GM12878 (cell line): ENCODE data around the gene KRTAP19-4. TPM values are rescaled to one million over a fixed set of nuclear protein-coding genes. Genes with fewer than 3 reads are reported as not detected.

ENCODE experiments used
- ATAC-seq: fragments of 200-7000 bp; cut with Tn5 transposase; 3 replicates; pipeline ENCODE4 v1.9.1; 2020; ENCODE audit warnings: mild to moderate bottlenecking, moderate library complexity
- BruUV-seq: library from RNA; stranded (reverse); fragments of 400-500 nt; replicated peaks from 2 replicates; lab custom pipeline; 2021; lab: Mats Ljungman, UMichigan
- CTCF ChIA-PET: fragments of 300-600 bp; sonication (Branson Sonifier 250); formaldehyde crosslinking; extraction: SDS; loops from one replicate; lab custom pipeline; 2021; ENCODE audit warnings: inconsistent platforms; lab: Yijun Ruan, JAX
- POLR2A ChIA-PET: fragments of 350-600 bp; formaldehyde crosslinking; extraction: SDS; loops from one replicate; lab custom pipeline; 2021; ENCODE audit warnings: inconsistent platforms; lab: Charles Lee
- RAD21 ChIA-PET: fragments of 300-600 bp; sonication (Branson Sonifier 250); formaldehyde crosslinking; loops from one replicate; lab custom pipeline; 2023; ENCODE audit warnings: antibody characterized with exemption; ENCODE audit not compliant: unreplicated experiment; lab: Charles Lee
- SMC1A ChIA-PET: fragments of 300-600 bp; sonication (Branson Sonifier 250); formaldehyde crosslinking; loops from one replicate; lab custom pipeline; 2023; ENCODE audit not compliant: unreplicated experiment, uncharacterized antibody; lab: Charles Lee
- DNase-seq: peaks from one replicate; pipeline ENCODE4 v3.0.0-alpha.2; 2011; ENCODE audit warnings: low read depth, low spot score
- FAIRE-seq: peaks from 3 replicates; lab custom pipeline; 2011; peaks lifted over from hg19 to GRCh38; lab: Jason Lieb, UNC
- H2AFZ ChIP-seq: 2 replicates; pipeline ENCODE4 v1.6.0; 2011; ENCODE audit warnings: low read depth, low read length, control low read depth; ENCODE audit not compliant: control insufficient read depth
- H3K27ac ChIP-seq: 2 replicates; pipeline ENCODE4 v1.5.1; 2011; ENCODE audit warnings: control low read depth; ENCODE audit not compliant: control insufficient read depth, insufficient read depth
- H3K27me3 ChIP-seq, 2 experiments: replicated peaks in 1 of 2; 2 replicates each; pipeline versions ENCODE4 v1.6.0 to v1.6.1; 2011; ENCODE audit warnings: low read length in 1 of 2; ENCODE audit not compliant: control insufficient read depth in 2 of 2, insufficient read depth in 2 of 2
- H3K36me3 ChIP-seq, 2 experiments: 2 replicates each; pipeline ENCODE4 v1.5.1; 2011; ENCODE audit warnings: low read length in 1 of 2; ENCODE audit not compliant: control insufficient read depth in 2 of 2, insufficient read depth in 2 of 2
- H3K4me1 ChIP-seq: 2 replicates; pipeline ENCODE4 v1.6.1; 2011; ENCODE audit warnings: mild to moderate bottlenecking, low read length, moderate library complexity, mixed read lengths; ENCODE audit not compliant: control insufficient read depth, insufficient read depth
- H3K4me2 ChIP-seq: 2 replicates; pipeline ENCODE4 v1.6.0; 2011; ENCODE audit warnings: control low read depth; ENCODE audit not compliant: control insufficient read depth, insufficient read depth
- H3K4me3 ChIP-seq: fragments of 200-600 bp; sonication (generic); 2 replicates; pipeline ENCODE4 v1.5.1; 2016
- H3K79me2 ChIP-seq: 2 replicates; pipeline ENCODE4 v1.6.0; 2011; ENCODE audit warnings: low read length; ENCODE audit not compliant: control insufficient read depth, insufficient read depth
- H3K9ac ChIP-seq: 2 replicates; pipeline ENCODE4 v1.8.0; 2011; ENCODE audit warnings: low read length, control low read depth, mixed read lengths; ENCODE audit not compliant: control insufficient read depth, insufficient read depth
- H3K9me3 ChIP-seq: replicated peaks from 3 replicates; pipeline ENCODE4 v1.5.1; 2011; ENCODE audit warnings: mild to moderate bottlenecking, low read length; ENCODE audit not compliant: control insufficient read depth, insufficient read depth
- H4K20me1 ChIP-seq: 2 replicates; pipeline ENCODE4 v1.6.0; 2011; ENCODE audit not compliant: control insufficient read depth, insufficient read depth
- BCL11A ChIP-seq: IDR thresholded peaks from 2 replicates; pipeline ENCODE4 v1.6.1; 2011; ENCODE audit warnings: low read depth, low read length
- BCLAF1 ChIP-seq: fragments of 450-650 bp; IDR thresholded peaks from 2 replicates; pipeline ENCODE4 v1.6.1; 2017; ENCODE audit warnings: antibody characterized with exemption, mild to moderate bottlenecking, moderate library complexity
- BHLHE40 ChIP-seq, 2 experiments: fragments of 450-650 bp in 1 of 2; IDR thresholded peaks; 2 replicates each; pipeline ENCODE4 v1.6.1; 2011 to 2017; ENCODE audit warnings: low read depth in 2 of 2, borderline replicate concordance in 1 of 2, improper control_type of control experiment in 1 of 2, low read length in 1 of 2, mild to moderate bottlenecking in 1 of 2
- EED ChIP-seq: sonication (generic); IDR thresholded peaks from 2 replicates; pipeline ENCODE4 v1.6.1; 2016; ENCODE audit warnings: antibody characterized with exemption, low read depth
- FOS ChIP-seq: IDR thresholded peaks from 3 replicates; pipeline ENCODE4 v1.6.1; 2011; ENCODE audit warnings: borderline replicate concordance; ENCODE audit not compliant: insufficient read length; ENCODE audit errors: extremely low read depth
- HDAC2 ChIP-seq: fragments of 200-600 bp; sonication (generic); IDR thresholded peaks from 2 replicates; pipeline ENCODE4 v1.6.1; 2017
- IKZF1 ChIP-seq: fragments of 450-650 bp; conservative IDR thresholded peaks from 2 replicates; pipeline ENCODE4 v1.6.1; 2017; ENCODE audit warnings: antibody characterized with exemption, mild to moderate bottlenecking
- NKRF ChIP-seq: fragments of 450-650 bp; conservative IDR thresholded peaks from 2 replicates; pipeline ENCODE4 v1.6.1; 2017; ENCODE audit warnings: mild to moderate bottlenecking, moderate library complexity
- NRF1 ChIP-seq: conservative IDR thresholded peaks from 2 replicates; pipeline ENCODE4 v1.6.1; 2011; ENCODE audit warnings: mild to moderate bottlenecking, low read depth, low read length, improper control_type of control experiment
- PAX5 ChIP-seq: IDR thresholded peaks from 2 replicates; pipeline ENCODE4 v1.6.1; 2011; ENCODE audit warnings: low read depth, low read length, borderline replicate concordance
- POU2F2 ChIP-seq: IDR thresholded peaks from 3 replicates; pipeline ENCODE4 v1.6.1; 2011; ENCODE audit warnings: low read depth, mild to moderate bottlenecking, low read length, borderline replicate concordance
- SP1 ChIP-seq: IDR thresholded peaks from one replicate; pipeline ENCODE4 v1.6.1; 2011; ENCODE audit warnings: low read depth, low read length
- SPI1 ChIP-seq: IDR thresholded peaks from 2 replicates; pipeline ENCODE4 v1.6.1; 2011; ENCODE audit warnings: low read depth, mild to moderate bottlenecking, low read length, moderate library complexity, borderline replicate concordance; ENCODE audit not compliant: insufficient read depth
- SREBF2 ChIP-seq: IDR thresholded peaks from 2 replicates; pipeline ENCODE4 v1.6.1; 2012; ENCODE audit warnings: mild to moderate bottlenecking, low read length
- ZNF24 ChIP-seq: fragments of 450-650 bp; IDR thresholded peaks from 2 replicates; pipeline ENCODE4 v1.6.1; 2017; ENCODE audit warnings: antibody characterized with exemption, mild to moderate bottlenecking
- WGBS: methylation state at CpG from one replicate; pipeline ENCODE4 v1.1.6; 2016; ENCODE audit warnings: low lambda C conversion rate; ENCODE audit not compliant: insufficient replicate concordance, insufficient coverage; ENCODE audit errors: missing lambda C conversion rate; 5-methylcytosine and 5-hydroxymethylcytosine counted together
- in situ Hi-C: fragments of 300-500 bp; cut with MboI; formaldehyde crosslinking; loops from 9 replicates; pipeline ENCODE4 v1.14.3; 2018; ENCODE audit warnings: mixed read lengths
- intact Hi-C: fragments of 100-400 bp; cut with micrococcal nuclease; formaldehyde crosslinking; loops from one replicate; pipeline ENCODE4 v1.14.2; 2022; ENCODE audit not compliant: unreplicated experiment
- polyA plus RNA-seq, 11 experiments: library from polyadenylated mRNA; depleted of rRNA in 4 of 11; unstranded in 6 of 11; stranded (reverse) in 5 of 11; fragments of >200 nt; fragmentation: Nextera tagmentation in 4 of 11; fragmentation: Illumina TruSeq in 1 of 11; extraction: Ambion mirVana in 4 of 11; extraction: Trizol in 1 of 11; gene quantifications; 1 replicate in 1 of 11; 2 replicates in 10 of 11; pipeline versions ENCODE4 v1.2.1 to v1.2.3, GENCODE V29; 2011 to 2016; ENCODE audit warnings: inconsistent platforms in 2 of 11, missing spikeins in 2 of 11, low read depth in 1 of 11
- total RNA-seq, 4 experiments: library from RNA; depleted of rRNA in 3 of 4; stranded (reverse); fragments of >200 nt in 3 of 4; fragmentation: Illumina TruSeq in 1 of 4; extraction: Trizol in 1 of 4; gene quantifications; 2 replicates each; pipeline versions ENCODE4 v1.2.1 to v1.2.3, GENCODE V29; 2013 to 2021

Gene KRTAP19-4
- total and polyA plus RNA-seq, 10 of the 15 experiments (the other 5 are each of a cell fraction or from before 2014, with no cell fraction given) = not detected

- no peak overlapping the region for H3K4me3 ChIP-seq
- ATAC-seq = no peak
- no peak for TF ChIP-seq POU2F2
- TF ChIP-seq, all 136 proteins: peak for 0
- 18% methylated on average over 2 of the region's 2 CpGs for WGBS
- POLR2A ChIA-PET = no interaction called here
- H3K9me3 ChIP-seq = no peaks in the 10 kb centered on the region; the same call in 2 of the 3 replicates
- in situ Hi-C loops (no loop called here), intact Hi-C loops (no loop called here)
- CTCF ChIA-PET = no interaction called here
- DNase-seq (no peak), FAIRE-seq (no peak)
- H3K4me1 ChIP-seq = no peaks in the 10 kb centered on the region
- H3K36me3 ChIP-seq = no peaks in the 10 kb centered on the region
- no peak overlapping the region for H3K27ac ChIP-seq
- H3K79me2 ChIP-seq = no peaks in the 10 kb centered on the region
- SMC1A ChIA-PET = no interaction called here
- no peak overlapping the region for H2AFZ ChIP-seq
- no peak overlapping the region for H3K4me2 ChIP-seq
- no TSS peak for BruUV-seq
- RAD21 ChIA-PET = no interaction called here
- H3K9ac ChIP-seq = no peak overlapping the region
- H4K20me1 ChIP-seq = no peaks in the 10 kb centered on the region
- H3K27me3 ChIP-seq = no peaks in the 10 kb centered on the region
Measured at GRCh38 chr21:30482130-30482529, 14.8 kb downstream of the KRTAP19-4 start.

- no TSS peak for BruUV-seq
- DNase-seq = no peak
- RAD21 ChIA-PET = no interaction called here
- TF ChIP-seq ZNF24 (no peak), BCLAF1 (no peak), IKZF1 (no peak), FOS (no peak), HDAC2 (no peak), SREBF2 (no peak), PAX5 (no peak), BHLHE40 (IDR thresholded peaks at IDR 0.05; ENCODE audit: borderline replicate concordance in 1 of 2, low read depth in 2 of 2, low read length in 1 of 2) (no peak), BCL11A (no peak), NKRF (no peak), SP1 (no peak), NRF1 (no peak), SPI1 (no peak), EED (no peak)
Measured at GRCh38 chr21:30480145-30480544, 16.8 kb downstream of the KRTAP19-4 start, which contains the start of gene KRTAP19-1. KRTAP19-1 (minus strand) TSS chr21:30480367; CDS start chr21:30480317, 50 bp downstream.

More at GRCh38 chr21:30480145-30480544, 16.8 kb downstream of the KRTAP19-4 start, which contains the start of gene KRTAP19-1:
- Histone ChIP-seq H3K4me1 (no peaks in the 10 kb centered on the region), H3K36me3 (no peaks in the 10 kb centered on the region), H3K4me2 (no peak within 1 kb of the TSS), H2AFZ (no peak within 1 kb of the TSS), H3K79me2 (no peaks in the 10 kb centered on the region), H3K9ac (no peak within 1 kb of the TSS), H3K27me3 (no peaks in the 10 kb centered on the region), H3K9me3 (no peaks in the 10 kb centered on the region), H3K27ac (no peak within 1 kb of the TSS), H3K4me3 (no peak within 1 kb of the TSS), H4K20me1 (no peaks in the 10 kb centered on the region)
- in situ Hi-C loops = no loop called here
- 18% methylated on average over 7 of the region's 7 CpGs for WGBS
- CTCF ChIA-PET = no interaction called here
- ATAC-seq = no peak
- no peak for FAIRE-seq
- SMC1A ChIA-PET = no interaction called here
- POLR2A ChIA-PET = no interaction called here
- intact Hi-C loops = no loop called here
